Hematopoietic multipotent progenitor cell treated with erythropoietin and hydrocortisone succinate and interleukin-3 and kit ligand, for 17 days (in vitro differentiated cells): Measurements from ENCODE around the gene GPR132.
"Not testable (repeated sequence)": the region's sequence is repeated elsewhere in the genome, so short reads cannot be mapped to it uniquely, and the experiment has no call there.

Experiments
- DNase-seq: peaks from one replicate; pipeline ENCODE4 v3.0.0-alpha.2; 2015; ENCODE audit warnings: low spot score

Gene GPR132

DNA sequence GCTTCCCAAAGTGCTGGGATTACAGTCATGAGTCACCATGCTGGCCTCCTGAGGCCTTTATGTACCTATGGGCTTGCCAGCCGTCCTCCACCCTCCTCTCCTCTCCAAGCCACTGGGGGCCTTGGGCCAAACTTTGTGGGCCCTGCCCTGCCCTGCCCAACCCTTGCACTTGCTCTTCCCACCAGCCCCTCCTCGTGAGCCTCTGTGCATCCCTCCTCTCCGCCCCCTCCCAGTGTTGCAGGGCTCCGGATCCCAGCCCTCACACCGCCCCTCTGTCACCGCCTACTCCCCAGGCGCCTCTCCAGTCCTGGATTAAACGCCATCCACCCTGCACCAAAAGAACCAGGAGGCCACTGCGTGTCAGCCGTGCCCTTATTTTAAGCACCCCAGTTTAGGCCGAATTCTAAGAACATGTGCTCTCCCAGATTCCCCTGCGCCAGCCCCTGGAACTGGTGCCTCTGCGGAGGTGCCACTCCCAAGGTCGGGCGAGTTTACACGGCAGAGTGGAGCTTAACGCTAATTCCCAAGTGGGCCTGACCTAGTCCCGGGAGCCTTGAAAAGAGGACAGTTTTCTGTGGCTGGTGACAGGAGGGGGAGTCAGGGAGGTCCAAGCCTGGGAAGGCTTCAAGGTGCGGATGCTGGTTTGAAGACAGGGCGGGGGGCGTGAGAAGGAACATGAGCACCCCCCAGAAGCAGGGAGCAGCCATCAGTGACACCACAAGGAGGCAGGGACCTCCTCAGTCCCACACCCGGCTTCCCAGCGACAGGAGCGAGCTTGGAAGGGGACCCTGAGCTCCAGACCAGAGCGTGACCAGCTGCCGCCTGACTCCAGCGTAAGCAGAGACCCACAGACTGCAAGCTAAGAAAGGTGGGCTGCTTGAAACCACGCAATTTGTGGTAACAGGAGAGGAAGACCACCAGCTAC lies 23.1 kb downstream of the GPR132 start:
- no peak for DNase-seq

DNA sequence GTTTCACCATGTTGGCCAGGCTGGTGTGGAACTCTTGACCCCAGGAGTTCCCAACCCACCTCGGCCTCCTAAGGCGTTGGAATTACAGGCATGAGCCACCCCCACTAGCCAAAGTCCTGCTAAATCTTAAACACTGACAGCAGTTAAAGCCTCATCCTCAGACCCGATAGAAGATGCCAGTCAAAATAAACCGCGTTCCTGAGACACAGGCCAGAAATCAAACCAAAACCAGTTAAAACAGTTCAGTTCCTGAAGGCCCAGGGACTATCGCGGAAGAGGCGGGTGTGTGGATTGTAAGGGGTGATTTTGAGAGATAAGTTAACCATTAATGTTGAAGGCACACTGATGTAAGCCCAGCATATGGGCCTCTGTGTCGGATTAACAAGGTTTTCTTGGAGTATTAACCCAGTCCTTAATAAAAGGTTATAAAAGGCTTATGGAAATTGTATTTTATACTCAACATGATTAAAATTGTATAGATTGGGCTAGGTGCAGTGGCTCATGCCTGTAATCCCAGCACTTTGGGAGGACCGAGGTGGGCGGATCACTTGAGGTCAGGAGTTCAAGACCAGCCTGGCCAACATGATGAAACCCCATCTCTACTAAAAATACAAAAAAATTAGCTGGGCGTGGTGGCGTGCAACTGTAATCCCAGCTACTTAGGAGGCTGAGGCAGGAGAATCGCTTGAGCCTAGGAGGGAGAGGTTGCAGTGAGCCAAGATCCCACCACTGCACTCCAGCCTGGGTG lies 25.6 kb downstream of the GPR132 start:
- DNase-seq = no peak

DNA sequence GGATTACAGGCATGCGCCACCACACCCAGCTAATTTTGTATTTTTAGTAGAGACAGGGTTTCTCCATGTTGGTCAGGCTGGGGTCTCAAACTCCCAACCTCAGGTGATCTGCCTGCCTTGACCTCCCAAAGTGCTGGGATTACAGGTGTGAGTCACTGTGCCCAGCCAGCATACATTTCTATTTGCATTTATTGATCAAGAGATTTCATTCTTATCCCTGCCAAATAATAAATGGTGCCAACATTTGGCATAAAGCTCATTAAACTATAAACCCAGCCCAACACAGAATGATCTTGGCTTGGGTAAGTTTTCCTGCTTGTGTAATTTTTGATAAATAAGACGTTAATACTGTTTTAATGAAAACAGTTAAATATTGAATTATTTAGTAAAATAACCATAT lies 29.6 kb downstream of the GPR132 start:
- not testable (repeated sequence) for DNase-seq

DNA sequence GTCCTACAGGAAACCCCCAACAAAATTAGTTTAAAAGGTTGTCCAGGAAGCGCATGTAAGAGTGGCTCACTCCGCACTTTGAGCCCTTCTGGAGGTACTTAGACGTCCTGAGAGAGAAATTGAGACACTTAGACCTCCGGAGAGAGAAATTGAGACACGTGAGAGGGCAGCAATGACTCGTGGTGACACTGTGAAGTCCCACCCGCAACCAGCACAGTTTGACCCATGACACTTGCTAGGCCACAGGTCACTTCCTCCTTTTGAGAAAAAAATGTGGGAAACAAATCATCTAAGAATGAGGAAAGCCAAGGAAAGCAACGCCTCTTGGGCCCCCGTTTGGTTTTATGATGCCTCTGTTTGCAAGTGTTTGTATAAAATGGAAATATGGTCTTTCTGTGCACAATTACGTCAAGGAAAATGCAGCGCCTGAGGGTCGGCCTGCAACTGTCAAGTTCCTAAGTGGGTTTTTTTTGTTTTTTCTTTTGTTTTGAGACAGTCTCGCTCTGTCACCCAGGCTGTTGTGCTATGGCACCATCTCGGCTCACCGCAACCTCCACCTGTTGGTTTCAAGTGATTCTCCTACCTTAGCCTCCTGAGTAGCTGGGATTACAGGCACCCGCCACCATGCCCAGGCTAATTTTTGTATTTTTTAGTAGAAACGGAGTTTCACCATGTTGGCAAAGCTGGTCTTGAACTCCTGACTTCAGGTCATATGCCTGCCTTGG lies 30.8 kb downstream of the GPR132 start:
- no peak for DNase-seq

GRCh38 chr14:105033412-105033900 lies 31.8 kb downstream of the GPR132 start:
- not testable (repeated sequence) for DNase-seq

DNA sequence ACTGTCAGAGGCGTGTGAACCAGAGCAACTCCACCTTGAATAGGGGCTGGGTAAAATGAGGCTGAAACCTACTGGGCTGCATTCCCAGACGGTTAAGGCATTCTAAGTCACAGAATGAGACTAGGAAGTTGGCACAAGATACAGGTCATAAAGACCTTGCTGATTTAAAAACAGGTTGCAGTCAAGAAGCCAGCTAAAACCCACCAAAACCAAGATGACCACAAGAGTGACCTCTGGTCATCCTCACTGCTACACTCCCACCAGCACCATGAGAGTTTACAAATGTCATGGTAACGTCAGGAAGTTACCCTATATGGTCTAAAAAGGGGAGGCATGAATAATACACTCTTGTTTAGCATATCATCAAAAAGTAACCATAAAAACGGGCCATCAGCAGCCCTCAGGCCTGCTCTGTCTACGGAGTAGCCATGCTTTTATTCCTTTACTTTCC lies 32.8 kb downstream of the GPR132 start:
- not testable (repeated sequence) for DNase-seq

- DNase-seq = no peak
Observed at GRCh38 chr14:105030836-105031396, 34.3 kb downstream of the GPR132 start.

- no peak for DNase-seq
Observed at GRCh38 chr14:105030194-105030593, 35.0 kb downstream of the GPR132 start.

- DNase-seq = no peak
Observed at GRCh38 chr14:105029402-105029801, 35.8 kb downstream of the GPR132 start.

DNA sequence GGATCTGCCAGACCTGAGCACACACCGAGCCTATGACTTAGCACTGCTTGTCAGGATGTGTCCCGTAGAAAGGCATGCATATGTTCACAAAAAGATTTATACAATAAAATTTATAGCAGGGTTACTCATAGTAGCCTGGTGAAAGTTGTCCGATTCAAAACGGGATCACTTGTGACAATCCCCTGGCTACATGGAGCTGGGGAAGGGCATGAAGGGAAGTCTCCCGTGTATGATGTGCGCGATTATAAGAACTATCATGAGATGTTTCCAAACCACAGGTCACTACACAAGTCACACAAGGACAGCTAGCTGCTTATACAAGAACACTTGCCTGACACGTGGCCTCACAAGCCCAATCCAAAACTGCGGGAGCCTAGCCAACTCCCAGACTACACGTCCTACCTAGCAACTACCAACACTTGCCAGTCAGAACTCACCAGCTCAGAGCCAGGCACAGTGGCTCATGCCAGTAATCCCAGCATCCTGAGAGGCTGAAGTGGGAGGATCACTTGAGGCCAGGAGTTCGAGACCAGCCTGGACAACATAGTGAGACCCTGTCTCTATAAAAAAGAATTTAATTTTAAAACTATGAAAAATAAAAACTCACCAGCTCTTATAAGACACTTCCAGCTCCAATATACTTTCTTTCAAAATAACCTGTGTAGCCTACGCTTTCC lies 36.8 kb downstream of the GPR132 start:
- no peak for DNase-seq

GRCh38 chr14:105027718-105028117 lies 37.5 kb downstream of the GPR132 start:
- DNase-seq = not testable (repeated sequence)

GRCh38 chr14:105026802-105027563 lies 38.2 kb downstream of the GPR132 start:
- DNase-seq = no peak

GRCh38 chr14:105026033-105026785 lies 39.0 kb downstream of the GPR132 start:
- DNase-seq = no peak

GRCh38 chr14:105025429-105025828 lies 39.8 kb downstream of the GPR132 start:
- DNase-seq = no peak

DNA sequence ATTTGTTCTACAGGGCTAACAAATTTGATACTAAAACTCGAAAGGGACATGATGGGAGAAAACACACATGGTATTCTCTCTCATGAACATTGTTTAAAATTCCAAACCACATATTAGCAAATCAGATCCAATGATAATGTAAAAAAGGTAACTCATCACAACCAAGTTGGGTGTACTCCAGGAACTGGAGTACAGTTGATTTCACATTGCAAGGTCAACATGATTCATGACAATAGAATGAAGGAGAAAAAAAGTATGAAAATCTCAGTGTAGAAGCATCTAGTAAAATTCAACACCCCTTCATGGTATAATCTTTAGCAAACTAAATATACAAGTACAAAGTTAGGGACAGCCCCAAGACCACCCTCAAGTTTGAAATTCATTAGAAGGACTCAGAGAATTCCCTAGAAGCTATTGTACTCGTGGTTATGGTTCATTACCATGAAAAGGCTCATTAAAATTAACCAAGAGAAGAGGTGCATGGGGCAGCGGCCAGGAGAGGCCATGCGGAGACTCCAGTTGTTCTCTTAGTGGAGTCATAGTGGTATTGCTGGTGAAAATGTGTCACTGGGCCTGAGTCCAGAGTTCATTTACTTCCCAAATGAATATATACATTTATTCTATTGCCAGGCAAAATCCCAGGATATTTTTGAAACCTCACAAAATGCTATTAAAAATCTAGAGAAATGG lies 41.3 kb downstream of the GPR132 start:
- no peak for DNase-seq

- DNase-seq = no peak
Observed at GRCh38 chr14:105023144-105023543, 42.1 kb downstream of the GPR132 start.

GRCh38 chr14:105022276-105022670 lies 43.0 kb downstream of the GPR132 start:
- no peak for DNase-seq

- no peak for DNase-seq
Observed at GRCh38 chr14:105021656-105022275, 43.5 kb downstream of the GPR132 start.
